ENCODE data around the gene BDKRB1. TPM values are rescaled to one million over a fixed set of nuclear protein-coding genes. Genes with fewer than 3 reads are reported as not detected.

The BDKRB1 gene
- total and polyA plus RNA-seq, 11 donors: 0.08 to 1.7 (median 0.79) TPM; not detected in 7

DNA sequence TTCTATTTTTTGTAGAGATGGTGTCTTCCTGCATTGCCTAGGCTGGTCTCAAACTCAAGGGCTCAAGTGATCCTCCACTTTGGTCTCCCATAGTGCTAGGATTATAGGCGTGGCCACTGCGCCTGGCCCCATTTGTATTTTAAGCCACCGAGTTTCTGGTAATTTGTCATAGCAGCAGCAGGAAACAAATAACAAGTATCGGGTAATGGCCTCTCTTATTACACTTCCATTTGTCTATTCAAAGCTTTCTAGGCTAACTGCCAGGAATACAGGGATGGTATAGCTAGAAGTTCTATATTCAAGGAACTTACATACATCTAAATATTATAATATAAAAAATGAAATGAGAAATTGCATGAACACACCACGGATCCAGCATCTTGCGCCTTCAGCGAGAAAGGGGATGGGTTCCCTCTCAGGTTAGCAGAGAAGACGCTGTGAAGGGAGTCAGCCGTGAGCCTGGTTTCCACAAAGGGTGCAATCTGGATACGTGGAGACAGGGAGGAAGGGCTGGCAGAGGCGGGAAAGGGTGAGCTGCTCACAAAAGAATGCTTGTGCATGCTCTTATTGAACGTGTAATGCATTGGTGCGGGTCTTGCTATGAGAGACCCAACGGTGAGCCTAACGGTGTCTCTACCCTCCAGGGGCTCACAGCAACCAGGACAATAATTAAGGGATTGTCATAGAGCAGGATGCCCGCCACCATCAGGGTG lies 9.5 kb downstream of the BDKRB1 start:
- intact Hi-C loops (cut with DNase I): no loop called here
- ATAC-seq: no peak

DNA sequence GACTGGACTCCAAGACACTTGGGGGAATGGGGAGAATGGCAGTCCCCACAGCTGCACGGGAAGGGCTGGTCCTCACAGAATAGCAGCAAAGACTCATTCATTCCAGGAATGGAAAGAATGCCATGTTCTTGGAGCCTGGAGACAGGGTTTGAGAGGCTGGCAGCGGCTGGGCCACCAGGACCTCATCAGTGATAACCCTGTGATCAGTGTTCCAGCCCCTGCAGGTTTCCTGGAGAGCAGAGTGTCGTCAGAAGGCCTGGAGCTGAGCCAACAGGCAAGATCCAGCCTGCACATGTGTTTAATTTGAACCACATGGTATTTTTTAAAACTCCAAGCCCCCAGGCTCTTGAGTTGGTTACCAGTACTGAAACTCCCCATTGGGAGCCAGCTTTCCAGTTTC lies 11.3 kb downstream of the BDKRB1 start:
- Histone ChIP-seq H3K4me1 (no peaks in the 10 kb centered on the region), H3K36me3 (no peaks in the 10 kb centered on the region), H3K4me3 (no peak overlapping the region), H3K27me3 (peaks cover 0 to 2% (median 0%) of the 10 kb centered on the region in 9 donors), H3K9me3 (peaks cover 0 to 15% (median 0%) of the 10 kb centered on the region in 12 donors), H3K27ac (no peak overlapping the region)
- intact Hi-C loops (cut with DNase I): no loop called here
- no peak for DNase-seq
- 0 to 17% (median 13%) methylated on average over 2 to 3 of the region's 3 CpGs for WGBS, 4 donors
- TF ChIP-seq, protein P1, sequence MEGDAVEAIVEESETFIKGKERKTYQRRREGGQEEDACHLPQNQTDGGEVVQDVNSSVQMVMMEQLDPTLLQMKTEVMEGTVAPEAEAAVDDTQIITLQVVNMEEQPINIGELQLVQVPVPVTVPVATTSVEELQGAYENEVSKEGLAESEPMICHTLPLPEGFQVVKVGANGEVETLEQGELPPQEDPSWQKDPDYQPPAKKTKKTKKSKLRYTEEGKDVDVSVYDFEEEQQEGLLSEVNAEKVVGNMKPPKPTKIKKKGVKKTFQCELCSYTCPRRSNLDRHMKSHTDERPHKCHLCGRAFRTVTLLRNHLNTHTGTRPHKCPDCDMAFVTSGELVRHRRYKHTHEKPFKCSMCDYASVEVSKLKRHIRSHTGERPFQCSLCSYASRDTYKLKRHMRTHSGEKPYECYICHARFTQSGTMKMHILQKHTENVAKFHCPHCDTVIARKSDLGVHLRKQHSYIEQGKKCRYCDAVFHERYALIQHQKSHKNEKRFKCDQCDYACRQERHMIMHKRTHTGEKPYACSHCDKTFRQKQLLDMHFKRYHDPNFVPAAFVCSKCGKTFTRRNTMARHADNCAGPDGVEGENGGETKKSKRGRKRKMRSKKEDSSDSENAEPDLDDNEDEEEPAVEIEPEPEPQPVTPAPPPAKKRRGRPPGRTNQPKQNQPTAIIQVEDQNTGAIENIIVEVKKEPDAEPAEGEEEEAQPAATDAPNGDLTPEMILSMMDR (IDR thresholded peaks at IDR 0.05): no peak
- no peak for TF ChIP-seq POLR2A (IDR thresholded peaks at IDR 0.05)
- ATAC-seq: no peak

More for the DNA sequence above, 9.5 kb downstream of the BDKRB1 start:
- H3K9me3 ChIP-seq: no peaks in the 10 kb centered on the region
- no peaks in the 10 kb centered on the region for H3K36me3 ChIP-seq
- H3K4me3 ChIP-seq: no peak overlapping the region
- no peak for TF ChIP-seq POLR2A (IDR thresholded peaks at IDR 0.05)
- TF ChIP-seq, protein P1 (IDR thresholded peaks at IDR 0.05): no peak
- H3K27ac ChIP-seq: no peak overlapping the region
- WGBS, 4 donors: 66 to 75% (median 71%) methylated on average over 16 of the region's 16 CpGs
- DNase-seq: no peak
- peaks cover 0 to 2% (median 0%) of the 10 kb centered on the region in 9 donors for H3K27me3 ChIP-seq
- no peaks in the 10 kb centered on the region for H3K4me1 ChIP-seq

DNA sequence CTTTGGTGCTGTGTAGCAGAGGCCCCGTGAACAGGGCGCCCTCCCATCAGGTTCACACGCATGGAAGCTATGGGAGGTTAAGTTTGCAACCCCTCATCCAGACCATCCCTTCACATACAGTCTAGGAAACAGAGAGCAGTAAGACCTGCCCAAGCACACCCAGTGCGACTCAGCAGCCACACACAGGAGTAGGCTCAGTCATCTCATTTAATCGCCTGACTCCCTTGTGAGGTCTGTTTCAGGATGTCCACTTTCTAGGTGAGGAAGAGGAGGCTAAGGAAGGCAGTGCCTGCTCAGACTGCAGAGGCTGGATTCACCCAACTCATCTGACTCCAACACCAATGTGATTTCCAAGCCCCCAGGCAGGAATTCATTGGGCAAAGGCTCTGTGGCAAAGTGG lies 11.9 kb downstream of the BDKRB1 start:
- intact Hi-C loops (cut with DNase I): no loop called here
- Histone ChIP-seq H3K27ac (no peak overlapping the region), H3K4me1 (no peaks in the 10 kb centered on the region), H3K27me3 (peaks cover 0 to 2% (median 0%) of the 10 kb centered on the region in 9 donors), H3K4me3 (no peak overlapping the region), H3K9me3 (peaks cover 0 to 20% (median 0%) of the 10 kb centered on the region in 12 donors), H3K36me3 (no peaks in the 10 kb centered on the region)
- WGBS, 4 donors: 92 to 98% (median 96%) methylated on average over 5 of the region's 5 CpGs
- ATAC-seq (no peak), DNase-seq (no peak)
- TF ChIP-seq, protein P1 (IDR thresholded peaks at IDR 0.05): no peak
- no peak for TF ChIP-seq POLR2A (IDR thresholded peaks at IDR 0.05)

DNA sequence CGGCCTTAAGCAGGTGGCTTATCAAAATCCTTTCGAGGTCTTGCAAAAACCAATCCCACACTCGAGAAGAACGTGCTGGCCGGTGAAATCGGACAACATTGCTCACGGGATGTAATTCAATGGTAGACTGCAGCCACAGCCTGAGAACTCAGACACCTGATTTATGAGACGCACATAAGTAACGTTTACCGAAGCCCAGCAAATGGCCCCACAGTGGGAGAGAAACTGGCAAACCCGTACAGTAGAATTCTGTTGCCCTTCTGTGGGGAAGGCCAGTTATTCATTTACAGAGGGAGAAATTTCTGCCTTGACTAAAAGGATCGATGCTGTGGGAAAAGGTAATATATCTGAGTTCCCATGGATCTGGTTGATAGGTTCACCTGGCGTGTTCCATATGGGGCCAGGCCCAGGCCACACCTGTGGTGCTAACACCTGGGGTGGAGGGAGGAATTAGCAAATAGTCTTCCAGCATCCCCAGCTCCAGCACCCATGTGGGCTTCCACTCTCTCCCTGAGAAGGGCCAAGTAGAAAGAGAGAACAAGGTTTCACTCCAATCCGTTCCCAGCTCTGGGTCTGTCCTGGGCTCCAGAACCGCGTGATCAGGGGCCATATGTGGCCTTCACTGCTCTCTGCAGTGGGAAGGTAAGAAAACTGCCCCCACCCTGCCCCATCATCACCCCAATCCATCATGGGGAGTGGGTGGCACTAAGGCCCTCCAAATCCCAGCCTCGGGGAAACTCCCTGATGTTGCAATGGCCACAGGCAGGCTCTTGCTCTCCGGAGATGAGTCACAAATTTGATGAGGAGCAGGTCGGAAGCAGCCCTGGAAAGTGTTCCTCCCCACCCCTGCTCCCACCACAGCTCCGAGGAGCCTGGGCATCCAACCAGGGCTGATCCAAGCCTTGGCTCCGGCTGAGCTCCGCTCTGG lies 12.7 kb downstream of the BDKRB1 start:
- WGBS, 4 donors: 81 to 90% (median 86%) methylated on average over 20 to 22 of the region's 22 CpGs
- ATAC-seq (peak in 3 of 4 donors; percentile 30 to 79 (median 70)), DNase-seq (peak in 2 of 5 donors; percentile 44 to 50)
- TF ChIP-seq, protein P1 (IDR thresholded peaks at IDR 0.05): no peak
- TF ChIP-seq POLR2A (IDR thresholded peaks at IDR 0.05): no peak
- no peaks in the 10 kb centered on the region for H3K36me3 ChIP-seq
- H3K27me3 ChIP-seq: peaks cover 0 to 2% (median 0%) of the 10 kb centered on the region in 9 donors
- no peaks in the 10 kb centered on the region for H3K4me1 ChIP-seq
- no peak overlapping the region for H3K4me3 ChIP-seq
- peak overlapping the region in 1 of 12 donors; percentile 50 for H3K27ac ChIP-seq
- peaks cover 0 to 20% (median 0%) of the 10 kb centered on the region in 12 donors for H3K9me3 ChIP-seq
- intact Hi-C loops (cut with DNase I): no loop called here
